ENCODE data around the gene CEMIP2. TPM values are rescaled to one million over a fixed set of nuclear protein-coding genes. Genes with fewer than 3 reads are reported as not detected.

CEMIP2 gene
- total and polyA plus RNA-seq, 10 of the 15 experiments (the other 5 are each of a cell fraction or from before 2014, with no cell fraction given) = 0.50 to 19.2 (median 1.2) TPM

- ChIA-PET SMC1A (ENCODE audit: uncharacterized antibody, unreplicated experiment) (interaction anchor here (0.7 to 2.0 kb wide), 9 partner anchors 12 to 481 kb away, joined by 3 to 12 read pairs (median 4); no protein-coding TSS in a partner anchor), CTCF (interaction anchor here (0.6 to 1.8 kb wide), 6 partner anchors 35 to 480 kb away, joined by 3 to 6 read pairs (median 3); no protein-coding TSS in a partner anchor), POLR2A (no interaction called here), RAD21 (ENCODE audit: unreplicated experiment) (interaction anchor here (0.9 kb wide), 1 partner anchor 12 kb away, joined by 3 read pairs; no protein-coding TSS in a partner anchor)
- no peak overlapping the region for H3K9ac ChIP-seq (ENCODE audit: control insufficient read depth, insufficient read depth, low read length)
- WGBS (ENCODE audit: insufficient coverage, insufficient replicate concordance, low lambda C conversion rate, missing lambda C conversion rate) = 90% methylated on average over 1 of the region's 1 CpG
- ATAC-seq (no peak), DNase-seq (ENCODE audit: low read depth, low spot score) (no peak), FAIRE-seq (no peak)
- no peaks in the 10 kb centered on the region for H3K79me2 ChIP-seq (ENCODE audit: control insufficient read depth, insufficient read depth, low read length)
- in situ Hi-C loops (cut with MboI) = loop anchor here (10.0 kb wide), 1 partner anchor 480 kb away; no protein-coding TSS in a partner anchor
- H3K4me2 ChIP-seq (ENCODE audit: control insufficient read depth, insufficient read depth) = no peak overlapping the region
- H3K4me3 ChIP-seq = no peak overlapping the region
- no peaks in the 10 kb centered on the region for H3K9me3 ChIP-seq (replicated peaks; ENCODE audit: control insufficient read depth, insufficient read depth, low read length)
- H2AFZ ChIP-seq (ENCODE audit: control insufficient read depth, low read depth, low read length) = no peak overlapping the region
- peaks cover 0 to 14% of the 10 kb centered on the region in 2 experiments; a peak in 2 of 4 replicates for H3K27me3 ChIP-seq (replicated peaks in 1 of 2; ENCODE audit: control insufficient read depth in 2 of 2, insufficient read depth in 2 of 2, low read length in 1 of 2)
- TF ChIP-seq BCL3 (IDR thresholded peaks at IDR 0.05; ENCODE audit: borderline replicate concordance, insufficient read depth, low read depth, low read length, poor library complexity, severe bottlenecking) (no peak), CHD4 (IDR thresholded peaks at IDR 0.05) (no peak), PKNOX1 (IDR thresholded peaks at IDR 0.05) (no peak), MLLT1 (IDR thresholded peaks at IDR 0.05) (no peak), CHD1 (IDR thresholded peaks at IDR 0.05; ENCODE audit: low read depth, low read length) (no peak), FOS (IDR thresholded peaks at IDR 0.05; ENCODE audit: borderline replicate concordance, extremely low read depth, insufficient read length) (no peak)
- no peaks in the 10 kb centered on the region for H3K36me3 ChIP-seq (ENCODE audit: control insufficient read depth in 2 of 2, insufficient read depth in 2 of 2, low read length in 1 of 2)
- no peak overlapping the region for H3K27ac ChIP-seq (ENCODE audit: control insufficient read depth, insufficient read depth)
- peaks cover 14% of the 10 kb centered on the region for H3K4me1 ChIP-seq (ENCODE audit: control insufficient read depth, insufficient read depth, low read length)
- intact Hi-C loops (cut with micrococcal nuclease; ENCODE audit: unreplicated experiment) = loop anchor here (5.0 kb wide), 4 partner anchors 57 to 273 kb away; no protein-coding TSS in a partner anchor
- no TSS peak for BruUV-seq (replicated peaks)
- peaks cover 3% of the 10 kb centered on the region for H4K20me1 ChIP-seq (ENCODE audit: control insufficient read depth, insufficient read depth)
These were observed 3.4 kb downstream of the CEMIP2 start for GRCh38 chr9:71764891-71765290.

Data from GM12878 (cell line).